Measurements from ENCODE around the gene ARL3.

The ARL3 gene

DNA sequence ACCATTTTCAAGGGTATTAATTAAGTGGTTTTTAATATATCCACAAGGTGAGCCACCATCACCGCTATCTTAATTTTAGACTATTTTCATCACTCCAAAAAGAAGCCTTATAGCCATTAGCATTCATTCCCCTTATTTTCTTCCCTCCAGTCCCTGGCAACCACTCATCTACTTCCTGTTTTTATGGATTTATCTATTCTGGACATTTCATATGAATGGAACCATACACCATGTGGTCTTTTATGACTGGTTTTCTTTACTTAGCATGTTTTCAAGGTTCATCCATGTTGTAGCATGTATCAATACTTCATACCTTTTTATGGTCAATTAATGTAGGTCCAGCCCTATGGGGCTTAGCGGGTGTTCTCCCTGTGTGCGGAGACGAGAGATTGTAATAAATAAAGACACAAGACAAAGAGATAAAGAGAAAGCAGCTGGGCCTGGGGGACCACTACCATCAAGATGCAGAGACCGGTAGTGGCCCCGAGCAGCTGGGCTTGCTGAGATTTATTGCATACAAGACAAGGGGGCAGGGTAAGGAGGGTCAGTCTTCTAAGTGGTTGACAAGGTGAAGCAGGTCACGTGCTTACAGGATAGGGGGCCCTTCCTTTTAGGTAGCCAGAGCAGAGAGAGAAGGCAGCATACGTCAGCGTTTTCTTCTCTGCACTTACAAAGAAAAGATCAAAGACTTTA is 44.2 kb upstream of the ARL3 start:
- TF ChIP-seq CSDC2 (CRISPR knock-in tag; IDR thresholded peaks at IDR 0.05) (no peak), ARNTL (CRISPR knock-in tag; IDR thresholded peaks at IDR 0.05; ENCODE audit: borderline replicate concordance, low read depth) (no peak), ZNF70 (CRISPR knock-in tag; IDR thresholded peaks at IDR 0.05) (no peak), OSR1 (CRISPR knock-in tag; IDR thresholded peaks at IDR 0.05) (no peak), ZNF565 (CRISPR knock-in tag; conservative IDR thresholded peaks at IDR 0.05; ENCODE audit: low read depth) (no peak), BACH2 (CRISPR knock-in tag; IDR thresholded peaks at IDR 0.05; ENCODE audit: borderline replicate concordance) (no peak), GLIS3 (CRISPR knock-in tag; IDR thresholded peaks at IDR 0.05) (no peak), ZC3H10 (CRISPR knock-in tag; IDR thresholded peaks at IDR 0.05) (no peak), RARB (CRISPR knock-in tag; IDR thresholded peaks at IDR 0.05) (no peak)
- TF ChIP-seq, protein P1, sequence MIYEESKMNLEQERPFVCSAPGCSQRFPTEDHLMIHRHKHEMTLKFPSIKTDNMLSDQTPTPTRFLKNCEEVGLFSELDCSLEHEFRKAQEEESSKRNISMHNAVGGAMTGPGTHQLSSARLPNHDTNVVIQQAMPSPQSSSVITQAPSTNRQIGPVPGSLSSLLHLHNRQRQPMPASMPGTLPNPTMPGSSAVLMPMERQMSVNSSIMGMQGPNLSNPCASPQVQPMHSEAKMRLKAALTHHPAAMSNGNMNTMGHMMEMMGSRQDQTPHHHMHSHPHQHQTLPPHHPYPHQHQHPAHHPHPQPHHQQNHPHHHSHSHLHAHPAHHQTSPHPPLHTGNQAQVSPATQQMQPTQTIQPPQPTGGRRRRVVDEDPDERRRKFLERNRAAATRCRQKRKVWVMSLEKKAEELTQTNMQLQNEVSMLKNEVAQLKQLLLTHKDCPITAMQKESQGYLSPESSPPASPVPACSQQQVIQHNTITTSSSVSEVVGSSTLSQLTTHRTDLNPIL (CRISPR knock-in tag; IDR thresholded peaks at IDR 0.05; ENCODE audit: low read depth), result no peak
- TF ChIP-seq, protein P2, sequence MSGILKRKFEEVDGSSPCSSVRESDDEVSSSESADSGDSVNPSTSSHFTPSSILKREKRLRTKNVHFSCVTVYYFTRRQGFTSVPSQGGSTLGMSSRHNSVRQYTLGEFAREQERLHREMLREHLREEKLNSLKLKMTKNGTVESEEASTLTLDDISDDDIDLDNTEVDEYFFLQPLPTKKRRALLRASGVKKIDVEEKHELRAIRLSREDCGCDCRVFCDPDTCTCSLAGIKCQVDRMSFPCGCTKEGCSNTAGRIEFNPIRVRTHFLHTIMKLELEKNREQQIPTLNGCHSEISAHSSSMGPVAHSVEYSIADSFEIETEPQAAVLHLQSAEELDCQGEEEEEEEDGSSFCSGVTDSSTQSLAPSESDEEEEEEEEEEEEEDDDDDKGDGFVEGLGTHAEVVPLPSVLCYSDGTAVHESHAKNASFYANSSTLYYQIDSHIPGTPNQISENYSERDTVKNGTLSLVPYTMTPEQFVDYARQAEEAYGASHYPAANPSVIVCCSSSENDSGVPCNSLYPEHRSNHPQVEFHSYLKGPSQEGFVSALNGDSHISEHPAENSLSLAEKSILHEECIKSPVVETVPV (CRISPR knock-in tag; IDR thresholded peaks at IDR 0.05), result no peak
- TF ChIP-seq, protein P3, sequence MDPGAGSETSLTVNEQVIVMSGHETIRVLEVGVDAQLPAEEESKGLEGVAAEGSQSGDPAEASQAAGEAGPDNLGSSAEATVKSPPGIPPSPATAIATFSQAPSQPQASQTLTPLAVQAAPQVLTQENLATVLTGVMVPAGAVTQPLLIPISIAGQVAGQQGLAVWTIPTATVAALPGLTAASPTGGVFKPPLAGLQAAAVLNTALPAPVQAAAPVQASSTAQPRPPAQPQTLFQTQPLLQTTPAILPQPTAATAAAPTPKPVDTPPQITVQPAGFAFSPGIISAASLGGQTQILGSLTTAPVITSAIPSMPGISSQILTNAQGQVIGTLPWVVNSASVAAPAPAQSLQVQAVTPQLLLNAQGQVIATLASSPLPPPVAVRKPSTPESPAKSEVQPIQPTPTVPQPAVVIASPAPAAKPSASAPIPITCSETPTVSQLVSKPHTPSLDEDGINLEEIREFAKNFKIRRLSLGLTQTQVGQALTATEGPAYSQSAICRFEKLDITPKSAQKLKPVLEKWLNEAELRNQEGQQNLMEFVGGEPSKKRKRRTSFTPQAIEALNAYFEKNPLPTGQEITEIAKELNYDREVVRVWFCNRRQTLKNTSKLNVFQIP (CRISPR knock-in tag; IDR thresholded peaks at IDR 0.05; ENCODE audit: borderline replicate concordance, low read depth), result no peak
- no peak for ATAC-seq

DNA sequence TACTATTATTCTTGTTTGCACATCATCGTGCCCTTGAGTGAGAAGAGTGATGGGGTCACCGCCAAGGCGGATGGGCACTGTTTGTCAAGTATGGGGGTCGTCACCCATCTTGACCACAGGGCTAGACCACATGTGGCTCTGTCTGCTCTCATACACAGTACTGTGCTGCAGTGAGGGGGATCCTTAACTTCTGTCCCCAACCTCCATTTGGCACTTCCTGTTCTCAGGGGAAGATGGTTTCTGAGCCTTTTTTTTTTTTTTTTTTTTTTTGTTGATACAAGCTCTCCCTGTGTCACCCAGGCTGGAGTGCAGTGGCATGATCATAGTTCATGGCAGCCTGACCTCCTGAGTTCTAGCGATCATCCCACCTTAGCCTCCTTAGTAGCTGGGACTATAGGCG is 43.1 kb upstream of the ARL3 start:
- TF ChIP-seq ZNF8 (CRISPR knock-in tag; IDR thresholded peaks at IDR 0.05), result no peak
- TF ChIP-seq PPARA (CRISPR knock-in tag; IDR thresholded peaks at IDR 0.05; ENCODE audit: borderline replicate concordance), result no peak
- no peak for TF ChIP-seq ZC3H10 (CRISPR knock-in tag; IDR thresholded peaks at IDR 0.05)
- TF ChIP-seq, protein P3 (CRISPR knock-in tag; IDR thresholded peaks at IDR 0.05; ENCODE audit: borderline replicate concordance, low read depth), result no peak
- TF ChIP-seq BACH2 (CRISPR knock-in tag; IDR thresholded peaks at IDR 0.05; ENCODE audit: borderline replicate concordance), result no peak
- TF ChIP-seq OSR1 (CRISPR knock-in tag; IDR thresholded peaks at IDR 0.05), result no peak
- no peak for TF ChIP-seq ZNF70 (CRISPR knock-in tag; IDR thresholded peaks at IDR 0.05)
- TF ChIP-seq, protein P4, sequence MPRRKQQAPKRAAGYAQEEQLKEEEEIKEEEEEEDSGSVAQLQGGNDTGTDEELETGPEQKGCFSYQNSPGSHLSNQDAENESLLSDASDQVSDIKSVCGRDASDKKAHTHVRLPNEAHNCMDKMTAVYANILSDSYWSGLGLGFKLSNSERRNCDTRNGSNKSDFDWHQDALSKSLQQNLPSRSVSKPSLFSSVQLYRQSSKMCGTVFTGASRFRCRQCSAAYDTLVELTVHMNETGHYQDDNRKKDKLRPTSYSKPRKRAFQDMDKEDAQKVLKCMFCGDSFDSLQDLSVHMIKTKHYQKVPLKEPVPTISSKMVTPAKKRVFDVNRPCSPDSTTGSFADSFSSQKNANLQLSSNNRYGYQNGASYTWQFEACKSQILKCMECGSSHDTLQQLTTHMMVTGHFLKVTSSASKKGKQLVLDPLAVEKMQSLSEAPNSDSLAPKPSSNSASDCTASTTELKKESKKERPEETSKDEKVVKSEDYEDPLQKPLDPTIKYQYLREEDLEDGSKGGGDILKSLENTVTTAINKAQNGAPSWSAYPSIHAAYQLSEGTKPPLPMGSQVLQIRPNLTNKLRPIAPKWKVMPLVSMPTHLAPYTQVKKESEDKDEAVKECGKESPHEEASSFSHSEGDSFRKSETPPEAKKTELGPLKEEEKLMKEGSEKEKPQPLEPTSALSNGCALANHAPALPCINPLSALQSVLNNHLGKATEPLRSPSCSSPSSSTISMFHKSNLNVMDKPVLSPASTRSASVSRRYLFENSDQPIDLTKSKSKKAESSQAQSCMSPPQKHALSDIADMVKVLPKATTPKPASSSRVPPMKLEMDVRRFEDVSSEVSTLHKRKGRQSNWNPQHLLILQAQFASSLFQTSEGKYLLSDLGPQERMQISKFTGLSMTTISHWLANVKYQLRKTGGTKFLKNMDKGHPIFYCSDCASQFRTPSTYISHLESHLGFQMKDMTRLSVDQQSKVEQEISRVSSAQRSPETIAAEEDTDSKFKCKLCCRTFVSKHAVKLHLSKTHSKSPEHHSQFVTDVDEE (CRISPR knock-in tag; IDR thresholded peaks at IDR 0.05), result no peak
- no peak for TF ChIP-seq RARB (CRISPR knock-in tag; IDR thresholded peaks at IDR 0.05)
- TF ChIP-seq ISL1 (CRISPR knock-in tag; IDR thresholded peaks at IDR 0.05), result no peak
- TF ChIP-seq, protein P5, sequence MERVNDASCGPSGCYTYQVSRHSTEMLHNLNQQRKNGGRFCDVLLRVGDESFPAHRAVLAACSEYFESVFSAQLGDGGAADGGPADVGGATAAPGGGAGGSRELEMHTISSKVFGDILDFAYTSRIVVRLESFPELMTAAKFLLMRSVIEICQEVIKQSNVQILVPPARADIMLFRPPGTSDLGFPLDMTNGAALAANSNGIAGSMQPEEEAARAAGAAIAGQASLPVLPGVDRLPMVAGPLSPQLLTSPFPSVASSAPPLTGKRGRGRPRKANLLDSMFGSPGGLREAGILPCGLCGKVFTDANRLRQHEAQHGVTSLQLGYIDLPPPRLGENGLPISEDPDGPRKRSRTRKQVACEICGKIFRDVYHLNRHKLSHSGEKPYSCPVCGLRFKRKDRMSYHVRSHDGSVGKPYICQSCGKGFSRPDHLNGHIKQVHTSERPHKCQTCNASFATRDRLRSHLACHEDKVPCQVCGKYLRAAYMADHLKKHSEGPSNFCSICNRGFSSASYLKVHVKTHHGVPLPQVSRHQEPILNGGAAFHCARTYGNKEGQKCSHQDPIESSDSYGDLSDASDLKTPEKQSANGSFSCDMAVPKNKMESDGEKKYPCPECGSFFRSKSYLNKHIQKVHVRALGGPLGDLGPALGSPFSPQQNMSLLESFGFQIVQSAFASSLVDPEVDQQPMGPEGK (CRISPR knock-in tag; IDR thresholded peaks at IDR 0.05; ENCODE audit: borderline replicate concordance), result no peak
- no peak for TF ChIP-seq SNAI2 (CRISPR knock-in tag; IDR thresholded peaks at IDR 0.05)
- TF ChIP-seq, protein P2 (CRISPR knock-in tag; IDR thresholded peaks at IDR 0.05), result no peak
- TF ChIP-seq ARNTL (CRISPR knock-in tag; IDR thresholded peaks at IDR 0.05; ENCODE audit: borderline replicate concordance, low read depth), result no peak
- TF ChIP-seq ZFP30 (CRISPR knock-in tag; IDR thresholded peaks at IDR 0.05), result no peak
- no peak for TF ChIP-seq CSDC2 (CRISPR knock-in tag; IDR thresholded peaks at IDR 0.05)
- no peak for ATAC-seq

Measured in SK-N-SH treated with all-trans-retinoic acid at 6 μM for 48 hours (cell line).